ENCODE measurements around the gene ISCA1. TPM values are rescaled to one million over a fixed set of nuclear protein-coding genes. Genes with fewer than 3 reads are reported as not detected.
A peak's percentile ranks its signal among the peaks of the same experiment; 100 is the strongest.

ISCA1 gene
- total RNA-seq, 2 experiments from 2014 or later = 18.4 to 18.7 TPM

- Mint-ChIP-seq H3K27ac (peak overlapping the region; percentile 94), H3K4me1 (ENCODE audit: low read depth) (peaks cover 45% of the 10 kb centered on the region), H3K9me3 (no peaks in the 10 kb centered on the region), H3K36me3 (ENCODE audit: low read depth) (peaks cover 5% of the 10 kb centered on the region), H3K4me3 (peak overlapping the region; percentile 89), H3K27me3 (ENCODE audit: low read depth) (no peaks in the 10 kb centered on the region)
- CTCF ChIA-PET = no interaction called here
- intact Hi-C loops (cut with micrococcal nuclease) = loop anchor here (1.0 to 10.0 kb wide), 8 partner anchors 22 to 1693 kb away; partner anchors contain the start of genes CDK20 and NAA35
- no peak for DNase-seq
Observed at GRCh38 chr9:86281593-86282076, 703 bp downstream of the ISCA1 start.

GRCh38 chr9:86280580-86280979 is 1.8 kb downstream of the ISCA1 start:
- Mint-ChIP-seq H3K4me3 (peak overlapping the region; percentile 89), H3K36me3 (ENCODE audit: low read depth) (peaks cover 5% of the 10 kb centered on the region), H3K27ac (no peak overlapping the region), H3K27me3 (ENCODE audit: low read depth) (no peaks in the 10 kb centered on the region), H3K9me3 (no peaks in the 10 kb centered on the region), H3K4me1 (ENCODE audit: low read depth) (peaks cover 48% of the 10 kb centered on the region)
- no peak for DNase-seq
- intact Hi-C loops (cut with micrococcal nuclease) = loop anchor here (5.0 to 10.0 kb wide), 2 partner anchors 178 to 1694 kb away; partner anchors contain the start of gene CDK20
- CTCF ChIA-PET = no interaction called here

GRCh38 chr9:86279839-86280238 is 2.5 kb downstream of the ISCA1 start:
- Mint-ChIP-seq H3K4me3 (peak overlapping the region; percentile 18), H3K4me1 (ENCODE audit: low read depth) (peaks cover 49% of the 10 kb centered on the region), H3K27me3 (ENCODE audit: low read depth) (no peaks in the 10 kb centered on the region), H3K36me3 (ENCODE audit: low read depth) (peaks cover 5% of the 10 kb centered on the region), H3K27ac (peak overlapping the region; percentile 25), H3K9me3 (no peaks in the 10 kb centered on the region)
- DNase-seq = no peak
- intact Hi-C loops (cut with micrococcal nuclease) = loop anchor here (5.0 to 10.0 kb wide), 3 partner anchors 78 to 1695 kb away; partner anchors contain the start of gene CDK20
- CTCF ChIA-PET = no interaction called here

- H3K9me3 Mint-ChIP-seq = no peaks in the 10 kb centered on the region
- intact Hi-C loops (cut with micrococcal nuclease) = loop anchor here (5.0 kb wide), 1 partner anchor 75 kb away; no protein-coding TSS in a partner anchor
- peaks cover 40% of the 10 kb centered on the region for H3K4me1 Mint-ChIP-seq (ENCODE audit: low read depth)
- no peak overlapping the region for H3K27ac Mint-ChIP-seq
- H3K36me3 Mint-ChIP-seq (ENCODE audit: low read depth) = peaks cover 24% of the 10 kb centered on the region
- H3K27me3 Mint-ChIP-seq (ENCODE audit: low read depth) = no peaks in the 10 kb centered on the region
- DNase-seq = no peak
- no peak overlapping the region for H3K4me3 Mint-ChIP-seq
- CTCF ChIA-PET = interaction anchor here (2.0 kb wide), 1 partner anchor 10 kb away, joined by 4 read pairs; no protein-coding TSS in a partner anchor
Observed at GRCh38 chr9:86277072-86277471, 5.3 kb downstream of the ISCA1 start.

GRCh38 chr9:86275962-86276361 is 6.4 kb downstream of the ISCA1 start:
- H3K27ac Mint-ChIP-seq = no peak overlapping the region
- no peak for DNase-seq
- peaks cover 34% of the 10 kb centered on the region for H3K4me1 Mint-ChIP-seq (ENCODE audit: low read depth)
- peaks cover 31% of the 10 kb centered on the region for H3K36me3 Mint-ChIP-seq (ENCODE audit: low read depth)
- no peaks in the 10 kb centered on the region for H3K27me3 Mint-ChIP-seq (ENCODE audit: low read depth)
- H3K9me3 Mint-ChIP-seq = no peaks in the 10 kb centered on the region
- CTCF ChIA-PET = interaction anchor here (0.7 to 2.0 kb wide), 4 partner anchors 9 to 578 kb away, joined by 3 to 4 read pairs (median 3); no protein-coding TSS in a partner anchor
- intact Hi-C loops (cut with micrococcal nuclease) = loop anchor here (5.0 kb wide), 1 partner anchor 74 kb away; no protein-coding TSS in a partner anchor
- H3K4me3 Mint-ChIP-seq = no peak overlapping the region

- no peak for DNase-seq
- Mint-ChIP-seq H3K4me3 (no peak overlapping the region), H3K9me3 (no peaks in the 10 kb centered on the region), H3K36me3 (ENCODE audit: low read depth) (peaks cover 31% of the 10 kb centered on the region), H3K27ac (no peak overlapping the region), H3K4me1 (ENCODE audit: low read depth) (peaks cover 28% of the 10 kb centered on the region), H3K27me3 (ENCODE audit: low read depth) (no peaks in the 10 kb centered on the region)
- CTCF ChIA-PET = interaction anchor here (1.0 kb wide), 1 partner anchor 72 kb away, joined by 3 read pairs; no protein-coding TSS in a partner anchor
- intact Hi-C loops (cut with micrococcal nuclease) = loop anchor here (5.0 kb wide), 1 partner anchor 73 kb away; no protein-coding TSS in a partner anchor
Observed at GRCh38 chr9:86274821-86275643, 7.3 kb downstream of the ISCA1 start.

- DNase-seq = no peak
- peaks cover 8% of the 10 kb centered on the region for H3K4me1 Mint-ChIP-seq (ENCODE audit: low read depth)
- no peaks in the 10 kb centered on the region for H3K27me3 Mint-ChIP-seq (ENCODE audit: low read depth)
- H3K9me3 Mint-ChIP-seq = no peaks in the 10 kb centered on the region
- CTCF ChIA-PET = no interaction called here
- H3K36me3 Mint-ChIP-seq (ENCODE audit: low read depth) = peaks cover 39% of the 10 kb centered on the region
- intact Hi-C loops (cut with micrococcal nuclease) = no loop called here
- no peak overlapping the region for H3K27ac Mint-ChIP-seq
- H3K4me3 Mint-ChIP-seq = no peak overlapping the region
Observed at GRCh38 chr9:86272221-86272620, 10.1 kb downstream of the ISCA1 start.

GRCh38 chr9:86263876-86264275 is 18.5 kb downstream of the ISCA1 start:
- CTCF ChIA-PET = no interaction called here
- intact Hi-C loops (cut with micrococcal nuclease) = no loop called here

GRCh38 chr9:86262492-86262891 is 19.8 kb downstream of the ISCA1 start:
- peaks cover 24% of the 10 kb centered on the region for H3K36me3 Mint-ChIP-seq (ENCODE audit: low read depth)
- no peaks in the 10 kb centered on the region for H3K9me3 Mint-ChIP-seq
- no peaks in the 10 kb centered on the region for H3K27me3 Mint-ChIP-seq (ENCODE audit: low read depth)
- intact Hi-C loops (cut with micrococcal nuclease) = no loop called here
- CTCF ChIA-PET = no interaction called here
- no peak for DNase-seq
- peaks cover 2% of the 10 kb centered on the region for H3K4me1 Mint-ChIP-seq (ENCODE audit: low read depth)
- no peak overlapping the region for H3K4me3 Mint-ChIP-seq
- no peak overlapping the region for H3K27ac Mint-ChIP-seq

More at GRCh38 chr9:86263876-86264275, 18.5 kb downstream of the ISCA1 start:
- Mint-ChIP-seq H3K4me3 (no peak overlapping the region), H3K36me3 (ENCODE audit: low read depth) (peaks cover 26% of the 10 kb centered on the region), H3K27me3 (ENCODE audit: low read depth) (no peaks in the 10 kb centered on the region), H3K4me1 (ENCODE audit: low read depth) (peaks cover 2% of the 10 kb centered on the region), H3K9me3 (no peaks in the 10 kb centered on the region), H3K27ac (no peak overlapping the region)
- DNase-seq = no peak

- no peak within 1 kb of the TSS for H3K4me3 Mint-ChIP-seq
- H3K4me1 Mint-ChIP-seq (ENCODE audit: low read depth) = no peaks in the 10 kb centered on the region
- H3K27me3 Mint-ChIP-seq (ENCODE audit: low read depth) = no peaks in the 10 kb centered on the region
- CTCF ChIA-PET = interaction anchor here (0.8 kb wide), 1 partner anchor 17 kb away, joined by 3 read pairs; no protein-coding TSS in a partner anchor
- intact Hi-C loops (cut with micrococcal nuclease) = no loop called here
- DNase-seq = no peak
- H3K27ac Mint-ChIP-seq = no peak within 1 kb of the TSS
- H3K9me3 Mint-ChIP-seq = peaks cover 1% of the 10 kb centered on the region
- H3K36me3 Mint-ChIP-seq (ENCODE audit: low read depth) = peaks cover 21% of the 10 kb centered on the region
Observed at GRCh38 chr9:86259557-86259956, 22.8 kb downstream of the ISCA1 start, which contains the start of gene C9orf153. Gene C9orf153 (minus strand): TSS chr9:86259657. CDS start chr9:86229603, 30,054 bp downstream.

- Mint-ChIP-seq H3K27me3 (ENCODE audit: low read depth) (no peaks in the 10 kb centered on the region), H3K4me1 (ENCODE audit: low read depth) (no peaks in the 10 kb centered on the region), H3K36me3 (ENCODE audit: low read depth) (peaks cover 13% of the 10 kb centered on the region), H3K27ac (no peak overlapping the region), H3K9me3 (peaks cover 7% of the 10 kb centered on the region), H3K4me3 (no peak overlapping the region)
- DNase-seq = no peak
- CTCF ChIA-PET = interaction anchor here (1.4 kb wide), 1 partner anchor 9 kb away, joined by 5 read pairs; no protein-coding TSS in a partner anchor
- intact Hi-C loops (cut with micrococcal nuclease) = no loop called here
Observed at GRCh38 chr9:86257391-86257790, 24.9 kb downstream of the ISCA1 start.

- CTCF ChIA-PET = interaction anchor here (1.4 kb wide), 1 partner anchor 10 kb away, joined by 5 read pairs; no protein-coding TSS in a partner anchor
- Mint-ChIP-seq H3K27me3 (ENCODE audit: low read depth) (no peaks in the 10 kb centered on the region), H3K36me3 (ENCODE audit: low read depth) (peaks cover 13% of the 10 kb centered on the region), H3K27ac (no peak overlapping the region), H3K4me1 (ENCODE audit: low read depth) (no peaks in the 10 kb centered on the region), H3K4me3 (no peak overlapping the region), H3K9me3 (peaks cover 8% of the 10 kb centered on the region)
- intact Hi-C loops (cut with micrococcal nuclease) = no loop called here
- no peak for DNase-seq
Observed at GRCh38 chr9:86256653-86257052, 25.7 kb downstream of the ISCA1 start.
